ENCODE data around the gene RBFOX2. TPM values are rescaled to one million over a fixed set of nuclear protein-coding genes. Genes with fewer than 3 reads are reported as not detected.
A peak's percentile ranks its signal among the peaks of the same experiment; 100 is the strongest.

Gene RBFOX2
- total and polyA plus RNA-seq, 2 donors from 2014 or later = 17.2 to 68.6 TPM

GRCh38 chr22:35852076-35852475 is 176.5 kb downstream of the RBFOX2 start:
- Histone ChIP-seq H3K4me1 (ENCODE audit: control insufficient read depth in 2 of 3, insufficient read depth in 2 of 3, low read depth in 1 of 3, low read length in 3 of 3) (no peaks in the 10 kb centered on the region), H3K4me3 (ENCODE audit: low read length in 3 of 3) (no peak overlapping the region), H3K9me3 (ENCODE audit: control insufficient read depth in 2 of 3, insufficient read depth in 1 of 3, low read length in 3 of 3) (no peaks in the 10 kb centered on the region), H3K36me3 (ENCODE audit: control insufficient read depth in 2 of 3, insufficient read depth in 3 of 3, low read length in 3 of 3) (no peaks in the 10 kb centered on the region), H3K9ac (ENCODE audit: low read length in 3 of 3) (no peak overlapping the region), H3K27me3 (ENCODE audit: control insufficient read depth, insufficient read depth, low read length) (no peaks in the 10 kb centered on the region), H3K27ac (ENCODE audit: low read depth in 2 of 2, low read length in 2 of 2) (no peak overlapping the region)
- no peak for TF ChIP-seq CTCF (IDR thresholded peaks at IDR 0.05; ENCODE audit: borderline replicate concordance, extremely low read depth, insufficient read depth)
- no peak for DNase-seq
- intact Hi-C loops (cut with DNase I) = no loop called here
- peak; percentile 33 for FAIRE-seq

- H3K27ac ChIP-seq (ENCODE audit: low read depth in 2 of 2, low read length in 2 of 2) = no peak overlapping the region
These were observed 177.8 kb downstream of the RBFOX2 start for GRCh38 chr22:35850831-35851230.

GRCh38 chr22:35846804-35847203 is 181.8 kb downstream of the RBFOX2 start:
- H3K36me3 ChIP-seq (ENCODE audit: control insufficient read depth in 2 of 3, insufficient read depth in 3 of 3, low read length in 3 of 3) = no peaks in the 10 kb centered on the region
- intact Hi-C loops (cut with DNase I) = no loop called here
- no peak overlapping the region for H3K27ac ChIP-seq (ENCODE audit: low read depth in 2 of 2, low read length in 2 of 2)
- DNase-seq = peak in 2 of 5 donors; percentile 43 to 52
- peak; percentile 50 for FAIRE-seq
- no peaks in the 10 kb centered on the region for H3K4me1 ChIP-seq (ENCODE audit: control insufficient read depth in 2 of 3, insufficient read depth in 2 of 3, low read depth in 1 of 3, low read length in 3 of 3)
- no peaks in the 10 kb centered on the region for H3K9me3 ChIP-seq (ENCODE audit: control insufficient read depth in 2 of 3, insufficient read depth in 1 of 3, low read length in 3 of 3)
- H3K9ac ChIP-seq (ENCODE audit: low read length in 3 of 3) = no peak overlapping the region
- no peaks in the 10 kb centered on the region for H3K27me3 ChIP-seq (ENCODE audit: control insufficient read depth, insufficient read depth, low read length)
- TF ChIP-seq CTCF (IDR thresholded peaks at IDR 0.05; ENCODE audit: borderline replicate concordance, extremely low read depth, insufficient read depth) = no peak
- H3K4me3 ChIP-seq (ENCODE audit: low read length in 3 of 3) = no peak overlapping the region

More at GRCh38 chr22:35850831-35851230, 177.8 kb downstream of the RBFOX2 start:
- no peak for TF ChIP-seq CTCF (IDR thresholded peaks at IDR 0.05; ENCODE audit: borderline replicate concordance, extremely low read depth, insufficient read depth)
- Histone ChIP-seq H3K9me3 (ENCODE audit: control insufficient read depth in 2 of 3, insufficient read depth in 1 of 3, low read length in 3 of 3) (no peaks in the 10 kb centered on the region), H3K4me3 (ENCODE audit: low read length in 3 of 3) (no peak overlapping the region), H3K4me1 (ENCODE audit: control insufficient read depth in 2 of 3, insufficient read depth in 2 of 3, low read depth in 1 of 3, low read length in 3 of 3) (no peaks in the 10 kb centered on the region), H3K27me3 (ENCODE audit: control insufficient read depth, insufficient read depth, low read length) (no peaks in the 10 kb centered on the region), H3K9ac (ENCODE audit: low read length in 3 of 3) (no peak overlapping the region), H3K36me3 (ENCODE audit: control insufficient read depth in 2 of 3, insufficient read depth in 3 of 3, low read length in 3 of 3) (no peaks in the 10 kb centered on the region)
- FAIRE-seq (no peak), DNase-seq (no peak)
- intact Hi-C loops (cut with DNase I) = no loop called here

- TF ChIP-seq CTCF (IDR thresholded peaks at IDR 0.05; ENCODE audit: borderline replicate concordance, extremely low read depth, insufficient read depth) = no peak
- Histone ChIP-seq H3K36me3 (ENCODE audit: control insufficient read depth in 2 of 3, insufficient read depth in 3 of 3, low read length in 3 of 3) (no peaks in the 10 kb centered on the region), H3K4me1 (ENCODE audit: control insufficient read depth in 2 of 3, insufficient read depth in 2 of 3, low read depth in 1 of 3, low read length in 3 of 3) (no peaks in the 10 kb centered on the region), H3K9ac (ENCODE audit: low read length in 3 of 3) (no peak overlapping the region), H3K4me3 (ENCODE audit: low read length in 3 of 3) (no peak overlapping the region), H3K9me3 (ENCODE audit: control insufficient read depth in 2 of 3, insufficient read depth in 1 of 3, low read length in 3 of 3) (no peaks in the 10 kb centered on the region), H3K27ac (ENCODE audit: low read depth in 2 of 2, low read length in 2 of 2) (no peak overlapping the region), H3K27me3 (ENCODE audit: control insufficient read depth, insufficient read depth, low read length) (no peaks in the 10 kb centered on the region)
- FAIRE-seq (no peak), DNase-seq (no peak)
- intact Hi-C loops (cut with DNase I) = no loop called here
These were observed 183.7 kb downstream of the RBFOX2 start for GRCh38 chr22:35844886-35845285.
